PC-9 (cell line): ENCODE measurements around the gene ISG15.

ENCODE experiments used
- CTCF ChIP-seq: fragments of 200-600 bp; sonication (generic); conservative IDR thresholded peaks from 2 replicates; pipeline ENCODE4 v1.6.1; 2017; ENCODE audit warnings: mixed run types, antibody characterized with exemption, mild to moderate bottlenecking, moderate library complexity
- EZH2 ChIP-seq: fragments of 200-600 bp; sonication (generic); IDR thresholded peaks from 2 replicates; pipeline ENCODE4 v1.8.0; 2017; ENCODE audit warnings: antibody characterized with exemption, low read depth

GRCh38 chr1:1043411-1043810 lies 30.1 kb downstream of the ISG15 start:
- TF ChIP-seq CTCF = no peak
- TF ChIP-seq EZH2 = no peak
